Hypothalamus (tissue), 51 donors: Measurements from ENCODE around the gene EPN3.

Source experiments
- DNase-seq, 51 donors: peaks; one replicate each; lab custom pipeline; 2025; lab: John Stamatoyannopoulos, UW

Gene EPN3

GRCh38 chr17:50547035-50547735, 14.7 kb downstream of the EPN3 start, which contains the start of gene SPATA20:
SPATA20 (plus strand) TSS chr17:50547174; CDS start chr17:50547209, 35 bp downstream.
- peak in 48 of 51 donors; percentile 22 to 90 (median 72) for DNase-seq

GRCh38 chr17:50547736-50548083, 15.2 kb downstream of the EPN3 start:
- no peak for DNase-seq

- no peak for DNase-seq
Observed at GRCh38 chr17:50548831-50549230, 16.3 kb downstream of the EPN3 start.

- no peak for DNase-seq
Observed at GRCh38 chr17:50549256-50549941, 16.9 kb downstream of the EPN3 start.

- DNase-seq, result no peak
Observed at GRCh38 chr17:50549969-50550368, 17.4 kb downstream of the EPN3 start.

- peak in 47 of 51 donors; percentile 9 to 86 (median 65) for DNase-seq
Observed at GRCh38 chr17:50550661-50551432, 18.3 kb downstream of the EPN3 start.

- no peak for DNase-seq
Observed at GRCh38 chr17:50551433-50551815, 18.9 kb downstream of the EPN3 start.

GRCh38 chr17:50551884-50552283, 19.3 kb downstream of the EPN3 start:
- no peak for DNase-seq

GRCh38 chr17:50554201-50554600, 21.7 kb downstream of the EPN3 start:
- no peak for DNase-seq

- peak in 16 of 51 donors; percentile 10 to 51 (median 23) for DNase-seq
Observed at GRCh38 chr17:50556803-50557202, 24.3 kb downstream of the EPN3 start.

- no peak for DNase-seq
Observed at GRCh38 chr17:50557630-50558029, 25.1 kb downstream of the EPN3 start.

GRCh38 chr17:50558091-50558490, 25.6 kb downstream of the EPN3 start:
- DNase-seq, result no peak

GRCh38 chr17:50558581-50558940, 26.0 kb downstream of the EPN3 start:
- DNase-seq, result no peak

GRCh38 chr17:50558941-50559614, 26.5 kb downstream of the EPN3 start:
- peak in 3 of 51 donors; percentile 14 to 23 (median 18) for DNase-seq

- DNase-seq, result peak in 8 of 51 donors; percentile 8 to 44 (median 29)
Observed at GRCh38 chr17:50559674-50560184, 27.2 kb downstream of the EPN3 start.

- peak in 50 of 51 donors; percentile 20 to 87 (median 72) for DNase-seq
Observed at GRCh38 chr17:50560185-50560824, 27.8 kb downstream of the EPN3 start, which contains the start of gene CACNA1G. CACNA1G (plus strand) TSS chr17:50560715; CDS start chr17:50561460, 745 bp downstream.

GRCh38 chr17:50560931-50561745, 28.6 kb downstream of the EPN3 start:
- DNase-seq, result peak in 1 of 51 donors; percentile 47

GRCh38 chr17:50561746-50562141, 29.2 kb downstream of the EPN3 start:
- DNase-seq, result no peak
